ENCODE data around the gene DDX17. TPM values are rescaled to one million over a fixed set of nuclear protein-coding genes. Genes with fewer than 3 reads are reported as not detected.

DDX17 gene
- total RNA-seq (2014; rRNA removed; shearing (Covaris generic)), result 531 and 580 TPM in 2 replicates

- DNase-seq (ENCODE audit: low spot score), result peak; percentile 99
- in situ Hi-C loops (cut with HindIII; ENCODE audit: low sequenced_read_pairs), result no loop called here
Observed at GRCh38 chr22:38506118-38506962, at the start of gene DDX17. DDX17 (minus strand) TSS chr22:38506311.

GRCh38 chr22:38554281-38554680, 48.2 kb upstream of the DDX17 start:
- DNase-seq (ENCODE audit: low spot score), result no peak
- in situ Hi-C loops (cut with HindIII; ENCODE audit: low sequenced_read_pairs), result no loop called here

- in situ Hi-C loops (cut with HindIII; ENCODE audit: low sequenced_read_pairs), result no loop called here
Observed at GRCh38 chr22:38549101-38549894, 43.2 kb upstream of the DDX17 start.

GRCh38 chr22:38540701-38541100, 34.6 kb upstream of the DDX17 start:
- no peak for DNase-seq (ENCODE audit: low spot score)
- in situ Hi-C loops (cut with HindIII; ENCODE audit: low sequenced_read_pairs), result no loop called here

More at GRCh38 chr22:38549101-38549894, 43.2 kb upstream of the DDX17 start:
- no peak for DNase-seq (ENCODE audit: low spot score)

GRCh38 chr22:38531251-38531938, 25.3 kb upstream of the DDX17 start:
- in situ Hi-C loops (cut with HindIII; ENCODE audit: low sequenced_read_pairs), result no loop called here
- DNase-seq (ENCODE audit: low spot score), result no peak

GRCh38 chr22:38524429-38524828, 18.3 kb upstream of the DDX17 start:
- DNase-seq (ENCODE audit: low spot score), result no peak
- in situ Hi-C loops (cut with HindIII; ENCODE audit: low sequenced_read_pairs), result no loop called here

GRCh38 chr22:38523479-38523878, 17.4 kb upstream of the DDX17 start:
- no peak for DNase-seq (ENCODE audit: low spot score)
- in situ Hi-C loops (cut with HindIII; ENCODE audit: low sequenced_read_pairs), result no loop called here

GRCh38 chr22:38523029-38523428, 16.9 kb upstream of the DDX17 start:
- no peak for DNase-seq (ENCODE audit: low spot score)
- in situ Hi-C loops (cut with HindIII; ENCODE audit: low sequenced_read_pairs), result no loop called here

- in situ Hi-C loops (cut with HindIII; ENCODE audit: low sequenced_read_pairs), result no loop called here
Observed at GRCh38 chr22:38519453-38520250, 13.5 kb upstream of the DDX17 start.

GRCh38 chr22:38518620-38519019, 12.5 kb upstream of the DDX17 start:
- DNase-seq (ENCODE audit: low spot score), result no peak
- in situ Hi-C loops (cut with HindIII; ENCODE audit: low sequenced_read_pairs), result no loop called here

More at GRCh38 chr22:38519453-38520250, 13.5 kb upstream of the DDX17 start:
- DNase-seq (ENCODE audit: low spot score), result no peak

- peak; percentile 29 for DNase-seq (ENCODE audit: low spot score)
- in situ Hi-C loops (cut with HindIII; ENCODE audit: low sequenced_read_pairs), result no loop called here
Observed at GRCh38 chr22:38513063-38513462, 7.0 kb upstream of the DDX17 start.

GRCh38 chr22:38510416-38510970, 4.4 kb upstream of the DDX17 start:
- DNase-seq (ENCODE audit: low spot score), result no peak
- in situ Hi-C loops (cut with HindIII; ENCODE audit: low sequenced_read_pairs), result no loop called here

GRCh38 chr22:38505541-38506117, 482 bp downstream of the DDX17 start:
- in situ Hi-C loops (cut with HindIII; ENCODE audit: low sequenced_read_pairs), result no loop called here
- DNase-seq (ENCODE audit: low spot score), result peak; percentile 58

GRCh38 chr22:38504731-38505540, 1.2 kb downstream of the DDX17 start:
- DNase-seq (ENCODE audit: low spot score), result no peak
- in situ Hi-C loops (cut with HindIII; ENCODE audit: low sequenced_read_pairs), result no loop called here

- DNase-seq (ENCODE audit: low spot score), result no peak
- in situ Hi-C loops (cut with HindIII; ENCODE audit: low sequenced_read_pairs), result no loop called here
Observed at GRCh38 chr22:38503021-38503420, 3.1 kb downstream of the DDX17 start.

- in situ Hi-C loops (cut with HindIII; ENCODE audit: low sequenced_read_pairs), result no loop called here
Observed at GRCh38 chr22:38501797-38502672, 4.1 kb downstream of the DDX17 start.

GRCh38 chr22:38497869-38498268, 8.2 kb downstream of the DDX17 start:
- in situ Hi-C loops (cut with HindIII; ENCODE audit: low sequenced_read_pairs), result no loop called here
- no peak for DNase-seq (ENCODE audit: low spot score)

More at GRCh38 chr22:38501797-38502672, 4.1 kb downstream of the DDX17 start:
- DNase-seq (ENCODE audit: low spot score), result no peak
